GM12872 (cell line): ENCODE results near the gene MYG1.

Source experiments
- TF ChIP-seq, protein P1 (sequence below): IDR thresholded peaks from 3 replicates; pipeline ENCODE4 v1.5.1; 2011; ENCODE audit warnings: low read depth, mild to moderate bottlenecking, low read length, moderate library complexity; ENCODE audit not compliant: insufficient read depth

MYG1 gene, protein sequence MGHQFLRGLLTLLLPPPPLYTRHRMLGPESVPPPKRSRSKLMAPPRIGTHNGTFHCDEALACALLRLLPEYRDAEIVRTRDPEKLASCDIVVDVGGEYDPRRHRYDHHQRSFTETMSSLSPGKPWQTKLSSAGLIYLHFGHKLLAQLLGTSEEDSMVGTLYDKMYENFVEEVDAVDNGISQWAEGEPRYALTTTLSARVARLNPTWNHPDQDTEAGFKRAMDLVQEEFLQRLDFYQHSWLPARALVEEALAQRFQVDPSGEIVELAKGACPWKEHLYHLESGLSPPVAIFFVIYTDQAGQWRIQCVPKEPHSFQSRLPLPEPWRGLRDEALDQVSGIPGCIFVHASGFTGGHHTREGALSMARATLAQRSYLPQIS

DNA sequence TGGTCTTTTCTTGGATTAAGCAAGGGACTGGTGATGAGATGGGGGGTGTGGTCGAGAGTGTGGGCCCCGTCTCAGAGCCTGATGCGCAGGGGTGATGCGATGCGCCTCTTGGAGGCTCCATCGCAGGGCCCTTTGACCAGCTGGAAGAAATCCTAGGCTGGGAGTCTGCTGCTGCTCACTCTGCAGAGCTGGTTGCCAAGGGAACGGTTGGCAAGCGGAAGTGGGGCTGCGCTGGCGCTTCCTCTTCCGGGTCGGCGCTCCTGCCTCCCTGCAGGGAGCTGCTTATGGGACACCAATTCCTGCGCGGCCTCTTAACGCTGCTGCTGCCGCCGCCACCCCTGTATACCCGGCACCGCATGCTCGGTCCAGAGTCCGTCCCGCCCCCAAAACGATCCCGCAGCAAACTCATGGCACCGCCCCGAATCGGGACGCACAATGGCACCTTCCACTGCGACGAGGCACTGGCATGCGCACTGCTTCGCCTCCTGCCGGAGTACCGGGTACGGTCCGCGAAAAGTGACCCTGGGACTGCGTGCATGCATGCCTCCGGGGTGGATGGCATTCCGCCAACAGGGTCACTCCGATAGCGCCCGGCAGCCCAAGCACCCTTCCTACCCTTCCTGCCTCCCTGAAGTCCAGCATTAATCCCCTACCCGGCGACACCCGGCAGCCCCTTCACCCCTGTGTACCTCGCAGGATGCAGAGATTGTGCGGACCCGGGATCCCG lies at the start of gene MYG1:
TSS of gene MYG1 (plus strand) at position 242 of the 727 bp plus-strand sequence. CDS start at position 285, 43 bp downstream.
- TF ChIP-seq, protein P1, sequence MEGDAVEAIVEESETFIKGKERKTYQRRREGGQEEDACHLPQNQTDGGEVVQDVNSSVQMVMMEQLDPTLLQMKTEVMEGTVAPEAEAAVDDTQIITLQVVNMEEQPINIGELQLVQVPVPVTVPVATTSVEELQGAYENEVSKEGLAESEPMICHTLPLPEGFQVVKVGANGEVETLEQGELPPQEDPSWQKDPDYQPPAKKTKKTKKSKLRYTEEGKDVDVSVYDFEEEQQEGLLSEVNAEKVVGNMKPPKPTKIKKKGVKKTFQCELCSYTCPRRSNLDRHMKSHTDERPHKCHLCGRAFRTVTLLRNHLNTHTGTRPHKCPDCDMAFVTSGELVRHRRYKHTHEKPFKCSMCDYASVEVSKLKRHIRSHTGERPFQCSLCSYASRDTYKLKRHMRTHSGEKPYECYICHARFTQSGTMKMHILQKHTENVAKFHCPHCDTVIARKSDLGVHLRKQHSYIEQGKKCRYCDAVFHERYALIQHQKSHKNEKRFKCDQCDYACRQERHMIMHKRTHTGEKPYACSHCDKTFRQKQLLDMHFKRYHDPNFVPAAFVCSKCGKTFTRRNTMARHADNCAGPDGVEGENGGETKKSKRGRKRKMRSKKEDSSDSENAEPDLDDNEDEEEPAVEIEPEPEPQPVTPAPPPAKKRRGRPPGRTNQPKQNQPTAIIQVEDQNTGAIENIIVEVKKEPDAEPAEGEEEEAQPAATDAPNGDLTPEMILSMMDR: peak; percentile 26; the same call in 2 of the 3 replicates

DNA sequence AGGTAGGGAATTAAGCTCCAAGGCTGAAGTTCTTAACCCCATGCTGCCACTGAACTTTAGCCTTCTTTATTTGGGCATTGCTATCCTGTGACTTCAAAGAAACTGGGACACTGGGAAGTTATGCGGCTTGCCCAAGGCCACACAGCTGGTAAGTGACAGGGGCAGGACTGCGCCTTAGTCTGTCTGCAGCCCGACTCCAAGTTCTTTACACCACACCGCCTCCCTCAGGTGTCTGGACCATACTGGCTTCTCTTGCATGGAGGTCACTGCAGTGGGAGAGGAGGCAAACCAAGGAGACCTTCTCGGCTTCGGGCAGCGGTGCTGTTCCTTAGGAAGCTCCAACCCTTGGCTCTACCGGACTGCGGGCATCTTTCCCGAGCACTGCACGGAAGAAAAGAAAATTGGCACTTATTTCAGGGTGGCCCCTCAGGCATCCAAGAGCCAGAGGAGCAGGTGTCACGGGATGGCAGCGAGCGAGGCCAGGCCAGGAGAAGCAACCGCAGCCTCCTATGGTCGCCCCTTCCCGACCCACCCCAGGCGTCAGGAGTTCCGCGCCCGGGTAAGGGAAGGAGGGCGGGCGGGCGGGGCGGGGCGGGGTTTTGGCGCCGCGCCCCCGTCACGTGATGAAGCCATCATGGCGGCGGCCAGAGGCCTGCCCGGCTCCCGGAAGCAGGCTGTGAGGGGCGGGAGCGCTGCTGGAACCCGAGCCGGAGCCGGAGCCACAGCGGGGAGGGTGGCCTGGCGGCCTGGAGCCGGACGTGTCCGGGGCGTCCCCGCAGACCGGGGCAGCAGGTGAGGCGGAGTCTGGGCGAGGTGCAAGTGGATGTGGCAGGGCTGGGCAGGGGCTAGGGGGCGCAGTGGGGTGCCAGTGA lies 47.8 kb upstream of the MYG1 start:
- TF ChIP-seq, protein P1: peak; percentile 64

DNA sequence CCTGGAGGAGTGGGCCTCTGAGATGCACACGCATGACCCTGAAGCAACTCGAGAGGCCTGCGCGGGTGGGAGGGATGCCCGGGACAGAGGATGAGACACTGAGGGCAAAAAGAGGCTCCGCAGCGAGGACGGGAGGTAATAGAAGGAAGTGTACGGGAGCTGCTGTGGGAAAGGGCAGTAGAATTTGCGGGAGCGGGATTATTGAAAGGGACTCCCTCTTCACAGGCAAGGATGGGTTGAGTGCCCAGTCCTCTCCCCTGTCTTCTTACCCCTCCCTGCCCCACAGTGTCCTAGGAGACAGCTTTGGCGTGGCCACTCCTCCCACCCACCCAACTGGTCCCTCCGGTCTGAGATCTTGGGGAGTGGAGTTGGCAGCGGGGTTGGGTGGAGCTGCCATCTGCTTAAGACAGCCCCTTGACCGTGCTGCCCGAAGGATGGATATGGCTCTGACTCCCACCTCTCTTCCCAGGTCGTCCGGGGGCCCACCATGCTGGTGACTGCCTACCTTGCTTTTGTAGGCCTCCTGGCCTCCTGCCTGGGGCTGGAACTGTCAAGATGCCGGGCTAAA lies 47.1 kb upstream of the MYG1 start:
- TF ChIP-seq, protein P1: no peak

DNA sequence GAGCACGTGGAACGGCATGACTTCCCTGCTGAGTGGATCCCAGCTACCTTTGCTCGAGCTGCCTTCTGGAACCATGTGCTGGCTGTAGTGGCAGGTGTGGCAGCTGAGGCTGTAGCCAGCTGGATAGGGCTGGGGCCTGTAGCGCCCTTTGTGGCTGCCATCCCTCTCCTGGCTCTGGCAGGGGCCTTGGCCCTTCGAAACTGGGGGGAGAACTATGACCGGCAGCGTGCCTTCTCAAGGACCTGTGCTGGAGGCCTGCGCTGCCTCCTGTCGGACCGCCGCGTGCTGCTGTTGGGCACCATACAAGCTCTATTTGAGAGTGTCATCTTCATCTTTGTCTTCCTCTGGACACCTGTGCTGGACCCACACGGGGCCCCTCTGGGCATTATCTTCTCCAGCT lies 46.2 kb upstream of the MYG1 start:
- TF ChIP-seq, protein P1: no peak

DNA sequence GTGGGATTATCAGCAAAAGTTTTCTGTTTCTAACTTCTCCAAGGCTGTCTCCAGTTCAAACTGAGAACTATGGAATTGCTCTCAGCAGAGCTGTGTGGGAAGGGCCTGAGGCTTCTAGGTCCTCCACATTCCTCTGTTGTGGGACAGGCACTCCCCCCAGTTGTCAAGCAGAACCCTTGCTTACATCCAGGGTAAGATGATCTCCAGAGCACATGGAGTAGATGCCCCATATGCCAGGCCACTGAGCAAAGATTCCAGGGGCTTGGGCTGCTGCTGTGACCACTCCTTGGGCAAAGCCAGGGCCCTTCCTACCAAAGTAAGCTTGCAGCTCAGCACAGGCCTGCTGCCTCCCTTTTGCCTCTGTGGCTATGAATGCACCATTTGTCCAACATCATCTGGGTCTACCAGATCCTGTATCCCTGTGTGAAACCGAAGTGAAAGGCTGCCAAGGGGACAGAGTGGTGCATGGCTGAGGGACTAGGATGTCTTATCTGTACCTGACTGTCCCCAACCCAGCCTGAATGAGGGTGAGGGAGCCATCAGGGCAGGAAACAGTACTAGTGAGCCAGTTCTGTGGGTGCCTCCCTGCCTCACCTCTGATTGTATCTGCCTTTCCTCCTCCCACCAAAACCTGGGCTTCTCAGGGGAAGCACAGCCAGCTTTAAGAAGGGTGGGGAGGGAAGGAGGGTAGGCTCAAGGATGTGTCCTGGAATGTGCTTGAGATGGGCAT lies 44.5 kb upstream of the MYG1 start:
- TF ChIP-seq, protein P1: no peak

DNA sequence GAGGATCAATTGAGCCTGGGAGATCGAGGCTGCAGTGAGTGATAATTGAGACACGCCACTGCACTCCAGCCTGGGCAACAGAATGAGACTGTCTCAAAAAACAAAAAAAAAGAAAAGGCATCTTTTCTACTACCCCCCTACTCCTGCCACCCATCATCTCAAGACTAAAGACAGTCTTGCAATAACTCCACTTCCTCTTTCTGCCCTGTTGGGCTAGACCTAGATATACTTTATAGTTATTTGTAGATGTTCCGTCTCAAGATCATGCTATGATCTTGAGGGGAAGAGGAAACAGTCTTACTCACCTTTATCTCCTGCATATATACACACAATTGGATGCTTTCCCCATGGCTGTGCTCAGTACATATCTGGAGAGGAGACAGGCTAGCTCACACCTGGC lies 43.5 kb upstream of the MYG1 start:
- TF ChIP-seq, protein P1: no peak
